Measurements from ENCODE around the gene IGFBP3.

Gene IGFBP3

DNA sequence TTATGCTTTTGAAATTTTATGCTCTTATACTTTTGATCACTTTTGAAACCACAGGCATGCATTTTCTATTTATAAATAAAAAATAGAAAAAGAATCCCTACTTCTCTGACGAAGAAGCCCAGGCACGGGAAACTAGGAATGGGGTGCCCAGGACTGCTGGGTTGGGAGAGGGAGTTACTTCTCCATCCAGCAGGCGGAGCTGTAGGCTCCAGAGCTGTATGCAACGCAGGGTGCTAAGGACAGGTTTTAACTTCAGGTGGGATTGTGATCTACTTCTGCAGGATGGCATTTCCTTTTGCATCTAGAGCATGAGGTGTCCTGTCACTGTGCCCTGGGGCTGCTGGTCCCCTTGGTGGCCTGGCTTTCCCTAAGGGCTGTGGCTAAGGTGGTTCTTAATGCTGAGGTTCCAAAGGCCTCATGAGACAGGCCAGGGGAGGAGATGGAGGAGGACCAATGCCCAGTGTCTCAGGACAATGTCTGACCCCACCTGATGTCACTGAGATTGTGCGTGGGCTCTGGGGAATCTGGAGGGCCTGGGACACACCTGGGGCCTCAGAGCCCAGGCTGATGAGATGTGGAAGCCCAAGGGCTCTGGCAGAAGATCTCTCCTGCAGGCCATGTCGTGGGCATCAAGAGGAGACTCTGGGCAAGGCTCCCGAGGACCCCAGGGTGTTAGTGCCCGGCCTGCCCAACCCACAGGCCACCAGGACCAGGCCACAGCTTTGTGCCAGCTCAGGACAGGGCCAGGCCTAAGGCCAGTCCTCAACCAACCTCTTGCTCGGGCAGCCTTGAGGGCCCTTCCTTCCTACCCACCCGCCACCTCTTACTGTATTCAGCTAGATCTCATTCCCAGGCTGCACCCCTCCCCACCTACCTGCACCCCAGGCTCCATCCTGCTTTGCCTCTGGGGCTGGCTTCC, 48.7 kb downstream of the IGFBP3 start:
- no peak for DNase-seq (ENCODE audit: low spot score)

DNA sequence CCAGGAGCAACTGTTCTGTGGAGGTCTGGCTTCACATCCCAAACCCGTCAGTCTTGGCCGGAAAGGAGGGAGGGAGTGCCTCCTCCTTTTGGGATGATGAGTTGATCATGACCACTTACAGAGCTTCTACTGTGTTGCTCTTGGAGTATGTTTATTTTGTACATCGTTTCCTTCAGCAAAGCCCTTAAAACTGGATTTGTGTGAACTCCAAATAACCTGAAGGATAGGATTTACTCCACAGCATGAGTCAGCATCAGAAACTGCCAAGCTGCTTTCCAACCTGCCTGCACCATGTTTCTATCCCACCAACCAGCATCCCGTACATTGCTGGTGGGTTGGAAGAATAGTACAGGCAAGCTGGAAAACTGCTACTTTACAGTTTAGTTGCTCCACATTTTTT, 51.6 kb downstream of the IGFBP3 start:
- DNase-seq (ENCODE audit: low spot score) = no peak

GRCh38 chr7:45867471-45867870, 53.6 kb downstream of the IGFBP3 start:
- DNase-seq (ENCODE audit: low spot score) = no peak

- DNase-seq (ENCODE audit: low spot score) = no peak
Observed at GRCh38 chr7:45865594-45866410, 55.3 kb downstream of the IGFBP3 start.

DNA sequence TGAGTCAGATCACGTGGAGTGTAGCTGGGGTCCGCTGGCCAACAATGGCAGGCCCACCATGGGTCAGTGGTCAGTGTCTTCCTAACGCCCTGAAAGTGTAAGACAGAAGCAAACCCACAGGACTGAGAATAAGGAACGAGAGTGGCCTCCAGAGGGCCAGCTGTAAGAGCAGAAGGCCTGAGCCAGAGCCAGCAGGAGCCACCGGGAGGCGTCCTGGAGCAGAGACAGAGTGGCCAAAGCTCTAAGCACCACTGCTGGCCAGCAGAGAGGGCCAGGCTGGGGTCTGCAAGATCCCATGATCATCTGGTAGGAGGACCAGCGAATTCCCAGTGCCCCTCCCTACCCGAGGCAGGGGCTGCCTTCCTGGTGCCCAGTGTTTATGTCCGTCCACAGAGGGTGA, 57.4 kb downstream of the IGFBP3 start:
- no peak for DNase-seq (ENCODE audit: low spot score)

Measured in activated CD4-positive, alpha-beta T cell treated with anti-CD3 and anti-CD28 coated beads, Interleukin-2, Interleukin-4, amounts not matched to agents 100 ng/mL and 50 ng/mL, durations not matched to agents 16 hours and 8 hours (primary cell).